Endothelial cell of umbilical vein (primary cell): ENCODE data around the gene ZIC4.

Source experiments
- EZH2 ChIP-seq: IDR thresholded peaks from 2 replicates; pipeline ENCODE4 v1.6.1; 2012; ENCODE audit warnings: borderline replicate concordance, low read depth, mild to moderate bottlenecking, moderate library complexity, low read length, inconsistent platforms; ENCODE audit not compliant: severe bottlenecking
- FOS ChIP-seq: IDR thresholded peaks from 2 replicates; pipeline ENCODE4 v1.6.1; 2011; ENCODE audit warnings: mild to moderate bottlenecking, low read length, moderate library complexity, borderline replicate concordance; ENCODE audit not compliant: insufficient read depth
- GATA2 ChIP-seq: IDR thresholded peaks from 2 replicates; pipeline ENCODE4 v1.7.0; 2011; ENCODE audit warnings: low read depth, mild to moderate bottlenecking, moderate library complexity, mixed read lengths, low read length; ENCODE audit not compliant: insufficient read length, insufficient read depth
- JUN ChIP-seq: IDR thresholded peaks from 2 replicates; pipeline ENCODE4 v1.6.1; 2011; ENCODE audit warnings: borderline replicate concordance, low read depth; ENCODE audit not compliant: insufficient read length, insufficient read depth
- MYC ChIP-seq: IDR thresholded peaks from one replicate; pipeline ENCODE4 v1.6.1; 2011; ENCODE audit warnings: mild to moderate bottlenecking, low read depth, low read length
- POLR2A ChIP-seq: IDR thresholded peaks from 2 replicates; pipeline ENCODE4 v1.6.1; 2012; ENCODE audit warnings: low read depth, mild to moderate bottlenecking, control low read depth, low read length
- POLR2AphosphoS5 ChIP-seq: IDR thresholded peaks from 2 replicates; pipeline ENCODE4 v1.6.1; 2012; ENCODE audit warnings: low read depth, mild to moderate bottlenecking, control low read depth, low read length, moderate library complexity; ENCODE audit not compliant: insufficient read depth
- TF ChIP-seq, protein P1 (sequence below), 2 donors: IDR thresholded peaks; 1 replicate in 1 of 2; 2 replicates in 1 of 2; pipeline ENCODE4 v1.5.1; 2011; ENCODE audit warnings: low read length in 2 of 2, mild to moderate bottlenecking in 2 of 2, moderate library complexity in 2 of 2, control low read depth in 1 of 2, inconsistent platforms in 1 of 2, low read depth in 1 of 2; ENCODE audit not compliant: insufficient read depth in 1 of 2; ENCODE audit errors: extremely low read depth in 1 of 2
- TF ChIP-seq, protein P2 (sequence below): IDR thresholded peaks from 2 replicates; pipeline ENCODE4 v1.6.1; 2011; ENCODE audit not compliant: insufficient read depth, insufficient read length

DNA sequence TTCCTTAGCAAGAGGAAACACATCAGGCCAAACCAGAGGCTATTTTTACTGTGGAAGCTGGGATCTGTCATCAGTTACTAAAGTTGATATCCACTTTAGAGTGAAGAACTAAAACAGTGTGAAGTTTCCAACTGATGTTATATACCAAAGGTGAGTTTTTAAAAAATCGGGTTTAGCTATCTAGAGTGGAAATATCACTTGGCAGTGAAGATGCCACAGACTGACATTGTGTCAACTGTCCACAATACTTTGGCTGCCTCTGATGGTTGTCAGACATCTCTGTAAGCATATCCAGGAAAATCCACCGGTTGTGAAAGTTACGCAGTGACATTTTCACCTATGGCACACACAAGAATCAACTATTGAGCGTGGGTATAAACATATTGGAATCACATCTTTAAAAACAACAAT, 12.0 kb upstream of the ZIC4 start:
- TF ChIP-seq POLR2AphosphoS5: no peak
- TF ChIP-seq, protein P1, sequence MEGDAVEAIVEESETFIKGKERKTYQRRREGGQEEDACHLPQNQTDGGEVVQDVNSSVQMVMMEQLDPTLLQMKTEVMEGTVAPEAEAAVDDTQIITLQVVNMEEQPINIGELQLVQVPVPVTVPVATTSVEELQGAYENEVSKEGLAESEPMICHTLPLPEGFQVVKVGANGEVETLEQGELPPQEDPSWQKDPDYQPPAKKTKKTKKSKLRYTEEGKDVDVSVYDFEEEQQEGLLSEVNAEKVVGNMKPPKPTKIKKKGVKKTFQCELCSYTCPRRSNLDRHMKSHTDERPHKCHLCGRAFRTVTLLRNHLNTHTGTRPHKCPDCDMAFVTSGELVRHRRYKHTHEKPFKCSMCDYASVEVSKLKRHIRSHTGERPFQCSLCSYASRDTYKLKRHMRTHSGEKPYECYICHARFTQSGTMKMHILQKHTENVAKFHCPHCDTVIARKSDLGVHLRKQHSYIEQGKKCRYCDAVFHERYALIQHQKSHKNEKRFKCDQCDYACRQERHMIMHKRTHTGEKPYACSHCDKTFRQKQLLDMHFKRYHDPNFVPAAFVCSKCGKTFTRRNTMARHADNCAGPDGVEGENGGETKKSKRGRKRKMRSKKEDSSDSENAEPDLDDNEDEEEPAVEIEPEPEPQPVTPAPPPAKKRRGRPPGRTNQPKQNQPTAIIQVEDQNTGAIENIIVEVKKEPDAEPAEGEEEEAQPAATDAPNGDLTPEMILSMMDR (IDR thresholded peaks at IDR 0.05; ENCODE audit: extremely low read depth in 1 of 2, insufficient read depth in 1 of 2, low read depth in 1 of 2, low read length in 2 of 2): no peak
- TF ChIP-seq JUN: no peak
- TF ChIP-seq POLR2A: no peak
- TF ChIP-seq GATA2: no peak
- TF ChIP-seq, protein P2, sequence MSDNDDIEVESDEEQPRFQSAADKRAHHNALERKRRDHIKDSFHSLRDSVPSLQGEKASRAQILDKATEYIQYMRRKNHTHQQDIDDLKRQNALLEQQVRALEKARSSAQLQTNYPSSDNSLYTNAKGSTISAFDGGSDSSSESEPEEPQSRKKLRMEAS: no peak
- no peak for TF ChIP-seq EZH2
- TF ChIP-seq FOS: no peak
- TF ChIP-seq MYC: no peak
